Measurements from ENCODE around the gene MCU. TPM values are rescaled to one million over a fixed set of nuclear protein-coding genes. Genes with fewer than 3 reads are reported as not detected.

The MCU gene
- total RNA-seq, 1 experiment from 2014 or later, result 26.8 TPM

GRCh38 chr10:72746426-72747363 is 54.8 kb downstream of the MCU start:
- intact Hi-C loops (cut with micrococcal nuclease), result no loop called here
- TF ChIP-seq CBX3 (IDR thresholded peaks at IDR 0.05; ENCODE audit: low read depth), result no peak
- TF ChIP-seq SIN3A (IDR thresholded peaks at IDR 0.05; ENCODE audit: low read depth), result no peak
- TF ChIP-seq EZH2 (IDR thresholded peaks at IDR 0.05), result no peak
- no peak for TF ChIP-seq FOSL1 (IDR thresholded peaks at IDR 0.05; ENCODE audit: low read depth)
- TF ChIP-seq RAD21 (IDR thresholded peaks at IDR 0.05; ENCODE audit: low read depth), result no peak
- no peak for TF ChIP-seq SRF (IDR thresholded peaks at IDR 0.05; ENCODE audit: low read depth)
- no peak for TF ChIP-seq CEBPB (IDR thresholded peaks at IDR 0.05; ENCODE audit: low read depth)
- no peak for TF ChIP-seq EZH2phosphoT487 (IDR thresholded peaks at IDR 0.05; ENCODE audit: borderline replicate concordance)
- TF ChIP-seq POLR2AphosphoS5 (IDR thresholded peaks at IDR 0.05; ENCODE audit: low read depth, low read length), result no peak
- no peak for TF ChIP-seq JUND (IDR thresholded peaks at IDR 0.05)
- no peak for TF ChIP-seq ZFX (IDR thresholded peaks at IDR 0.05)
- no peak for TF ChIP-seq EGR1 (IDR thresholded peaks at IDR 0.05; ENCODE audit: low read depth)
- no peak for TF ChIP-seq POLR2A (IDR thresholded peaks at IDR 0.05; ENCODE audit: borderline replicate concordance, extremely low read depth, insufficient read depth, insufficient read length)
- no peak for TF ChIP-seq MAX (IDR thresholded peaks at IDR 0.05)
- no peak overlapping the region for H3K4me2 ChIP-seq (ENCODE audit: low read length)
- POLR2A ChIA-PET, result no interaction called here
- H3K9me3 ChIP-seq (ENCODE audit: control insufficient read depth in 1 of 2, insufficient read depth in 1 of 2, low read depth in 1 of 2, low read length in 2 of 2), result no peaks in the 10 kb centered on the region
- H3K27ac ChIP-seq (ENCODE audit: low read depth, low read length), result no peak overlapping the region
- no peaks in the 10 kb centered on the region for H4K20me1 ChIP-seq (ENCODE audit: insufficient read depth)
- no peaks in the 10 kb centered on the region for H3K36me3 ChIP-seq (ENCODE audit: control insufficient read depth in 1 of 2, insufficient read depth in 2 of 2, low read length in 2 of 2)
- no peak overlapping the region for H3K9ac ChIP-seq (ENCODE audit: low read length)
- no peak overlapping the region for H2AFZ ChIP-seq (ENCODE audit: low read depth, low read length, poor library complexity, severe bottlenecking)
- H3K27me3 ChIP-seq (ENCODE audit: insufficient read depth, low read length), result no peaks in the 10 kb centered on the region
- no peaks in the 10 kb centered on the region for H3K9me2 ChIP-seq (ENCODE audit: insufficient read depth)
- CTCF ChIA-PET, result no interaction called here
- no peaks in the 10 kb centered on the region for H3K4me1 ChIP-seq (ENCODE audit: control insufficient read depth in 1 of 2, insufficient read depth in 2 of 2, low read length in 2 of 2)
- RAD21 ChIA-PET (ENCODE audit: low non-redundant PET in 1 of 2, low total read pairs in 2 of 2, uncharacterized antibody in 2 of 2, unreplicated experiment in 2 of 2), result no interaction called here
- H3K4me3 ChIP-seq (replicated peaks in 1 of 2; ENCODE audit: low read depth in 1 of 2, low read length in 2 of 2), result no peak overlapping the region
- no peak for DNase-seq (ENCODE audit: low read depth, low spot score)
- peaks cover 24% of the 10 kb centered on the region; the same call in 1 of the 2 replicates for H3K79me2 ChIP-seq (ENCODE audit: insufficient read depth, low read length)
- BruUV-seq (replicated peaks), result no TSS peak
- ATAC-seq, result no peak

All from HCT116 (cell line).